ENCODE measurements around the gene CDC42SE2. TPM values are rescaled to one million over a fixed set of nuclear protein-coding genes. Genes with fewer than 3 reads are reported as not detected.
"Not testable (repeated sequence)": the region's sequence is repeated elsewhere in the genome, so short reads cannot be mapped to it uniquely, and the experiment has no call there.

The CDC42SE2 gene
- total RNA-seq, 2 experiments from 2014 or later: 100 to 102 TPM

DNA sequence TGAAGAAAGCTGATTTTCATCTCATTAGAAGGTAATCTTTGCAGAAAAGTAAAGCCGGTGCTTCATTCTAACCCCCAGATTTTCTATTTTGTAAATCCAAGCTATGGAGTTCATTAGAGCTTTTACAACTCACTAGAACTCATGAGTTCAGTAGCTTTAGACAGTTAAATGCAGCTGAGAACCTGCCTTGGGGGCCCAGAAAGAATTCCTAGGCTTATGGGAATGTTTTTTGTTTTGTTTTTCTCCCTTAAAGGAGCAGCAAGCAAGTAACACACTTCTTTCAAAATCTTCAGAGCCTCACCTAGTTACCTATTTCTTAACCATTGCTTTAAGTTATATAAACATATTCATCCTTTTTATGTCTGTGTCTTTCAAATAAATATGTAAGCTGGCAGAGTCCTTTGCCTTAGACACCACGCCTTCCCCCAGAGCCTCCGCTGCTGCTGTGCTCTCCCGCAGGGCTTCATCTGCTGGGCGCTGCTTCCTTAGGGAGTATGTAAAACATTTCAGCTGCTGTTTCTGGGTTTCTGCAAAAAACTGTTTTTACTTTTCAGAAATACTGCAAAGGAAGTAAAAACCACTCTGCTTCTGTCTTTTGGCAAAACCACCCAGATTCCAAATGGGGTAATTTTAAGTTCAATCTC is 132.9 kb downstream of the CDC42SE2 start:
- ChIA-PET POLR2A (interaction anchor here (0.7 to 2.8 kb wide), 10 partner anchors 8 to 142 kb away, joined by 3 to 11 read pairs (median 3); partner anchors contain the start of gene CDC42SE2), CTCF (interaction anchor here (0.9 to 5.6 kb wide), 6 partner anchors 8 to 131 kb away, joined by 3 to 38 read pairs (median 4); no protein-coding TSS in a partner anchor)
- peak overlapping the region; percentile 88 for H3K27ac Mint-ChIP-seq
- peak overlapping the region; percentile 43 for H3K4me3 Mint-ChIP-seq
- ATAC-seq (no peak), DNase-seq (no peak)
- peaks cover 10% of the 10 kb centered on the region for H3K9me3 Mint-ChIP-seq
- peaks cover 71% of the 10 kb centered on the region for H3K4me1 Mint-ChIP-seq (ENCODE audit: low read depth)
- intact Hi-C loops (cut with micrococcal nuclease): loop anchor here (2.0 kb wide), 1 partner anchor 18 kb away; no protein-coding TSS in a partner anchor
- TF ChIP-seq, protein P1, sequence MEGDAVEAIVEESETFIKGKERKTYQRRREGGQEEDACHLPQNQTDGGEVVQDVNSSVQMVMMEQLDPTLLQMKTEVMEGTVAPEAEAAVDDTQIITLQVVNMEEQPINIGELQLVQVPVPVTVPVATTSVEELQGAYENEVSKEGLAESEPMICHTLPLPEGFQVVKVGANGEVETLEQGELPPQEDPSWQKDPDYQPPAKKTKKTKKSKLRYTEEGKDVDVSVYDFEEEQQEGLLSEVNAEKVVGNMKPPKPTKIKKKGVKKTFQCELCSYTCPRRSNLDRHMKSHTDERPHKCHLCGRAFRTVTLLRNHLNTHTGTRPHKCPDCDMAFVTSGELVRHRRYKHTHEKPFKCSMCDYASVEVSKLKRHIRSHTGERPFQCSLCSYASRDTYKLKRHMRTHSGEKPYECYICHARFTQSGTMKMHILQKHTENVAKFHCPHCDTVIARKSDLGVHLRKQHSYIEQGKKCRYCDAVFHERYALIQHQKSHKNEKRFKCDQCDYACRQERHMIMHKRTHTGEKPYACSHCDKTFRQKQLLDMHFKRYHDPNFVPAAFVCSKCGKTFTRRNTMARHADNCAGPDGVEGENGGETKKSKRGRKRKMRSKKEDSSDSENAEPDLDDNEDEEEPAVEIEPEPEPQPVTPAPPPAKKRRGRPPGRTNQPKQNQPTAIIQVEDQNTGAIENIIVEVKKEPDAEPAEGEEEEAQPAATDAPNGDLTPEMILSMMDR (IDR thresholded peaks at IDR 0.05): no peak
- H3K27me3 Mint-ChIP-seq: no peaks in the 10 kb centered on the region
- peaks cover 75% of the 10 kb centered on the region for H3K36me3 Mint-ChIP-seq (ENCODE audit: low read depth)

DNA sequence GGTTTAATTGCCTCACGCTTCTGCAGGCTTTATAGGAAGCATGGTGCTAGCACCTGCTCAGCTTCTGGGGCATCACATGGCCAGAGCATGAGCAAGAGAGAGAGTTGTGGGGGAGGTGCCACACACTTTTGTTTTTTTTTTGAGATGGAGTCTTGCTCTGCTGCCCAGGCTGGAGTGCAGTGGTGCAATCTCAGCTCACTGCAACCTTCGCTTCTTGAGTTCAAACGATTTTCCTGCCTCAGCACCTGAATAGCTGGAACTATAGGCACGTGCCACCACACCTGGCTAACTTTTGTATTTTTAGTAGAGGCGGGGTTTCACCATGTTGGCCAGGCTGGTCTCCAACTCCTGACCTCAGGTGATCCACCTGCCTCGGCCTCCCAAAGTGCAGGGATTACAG is 135.2 kb downstream of the CDC42SE2 start:
- H3K4me1 Mint-ChIP-seq (ENCODE audit: low read depth): peaks cover 48% of the 10 kb centered on the region
- intact Hi-C loops (cut with micrococcal nuclease): not testable (repeated sequence)
- H3K27ac Mint-ChIP-seq: peak overlapping the region; percentile 57

DNA sequence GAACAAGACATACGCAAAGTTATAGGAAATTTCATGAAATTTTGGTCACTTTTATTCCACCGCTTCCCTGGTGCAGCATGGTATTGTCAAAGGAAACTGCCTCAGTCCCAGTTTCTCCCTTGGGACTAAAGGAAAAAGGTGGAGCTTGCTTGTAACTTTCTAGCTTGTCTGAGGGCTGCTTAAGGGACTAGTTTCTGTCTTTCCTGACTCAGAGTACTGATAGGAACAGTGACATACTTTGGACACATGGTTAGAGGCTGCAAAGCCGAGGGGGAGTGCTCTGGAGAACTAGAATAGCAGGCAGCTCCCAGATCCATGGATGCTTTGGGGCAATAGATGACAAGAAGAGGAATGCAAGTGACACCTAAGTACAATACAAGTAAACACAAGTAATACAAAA is 136.7 kb downstream of the CDC42SE2 start:
- TF ChIP-seq, protein P1 (IDR thresholded peaks at IDR 0.05): no peak
- ChIA-PET CTCF (no interaction called here), POLR2A (interaction anchor here (1.3 kb wide), 1 partner anchor 137 kb away, joined by 3 read pairs; the partner anchor contains the start of gene CDC42SE2)
- Mint-ChIP-seq H3K27ac (peak overlapping the region; percentile 50), H3K4me1 (ENCODE audit: low read depth) (peaks cover 37% of the 10 kb centered on the region), H3K36me3 (ENCODE audit: low read depth) (peaks cover 82% of the 10 kb centered on the region), H3K9me3 (peaks cover 23% of the 10 kb centered on the region), H3K4me3 (no peak overlapping the region), H3K27me3 (no peaks in the 10 kb centered on the region)
- ATAC-seq (no peak), DNase-seq (no peak)
- intact Hi-C loops (cut with micrococcal nuclease): no loop called here

More for the DNA sequence above, 135.2 kb downstream of the CDC42SE2 start:
- H3K27me3 Mint-ChIP-seq, CTCF ChIA-PET, DNase-seq, ATAC-seq, H3K4me3 Mint-ChIP-seq: not testable (repeated sequence)
- Mint-ChIP-seq H3K36me3 (ENCODE audit: low read depth) (peaks cover 79% of the 10 kb centered on the region), H3K9me3 (peaks cover 23% of the 10 kb centered on the region)
- POLR2A ChIA-PET: interaction anchor here (0.8 kb wide), 1 partner anchor 142 kb away, joined by 3 read pairs; no protein-coding TSS in a partner anchor

DNA sequence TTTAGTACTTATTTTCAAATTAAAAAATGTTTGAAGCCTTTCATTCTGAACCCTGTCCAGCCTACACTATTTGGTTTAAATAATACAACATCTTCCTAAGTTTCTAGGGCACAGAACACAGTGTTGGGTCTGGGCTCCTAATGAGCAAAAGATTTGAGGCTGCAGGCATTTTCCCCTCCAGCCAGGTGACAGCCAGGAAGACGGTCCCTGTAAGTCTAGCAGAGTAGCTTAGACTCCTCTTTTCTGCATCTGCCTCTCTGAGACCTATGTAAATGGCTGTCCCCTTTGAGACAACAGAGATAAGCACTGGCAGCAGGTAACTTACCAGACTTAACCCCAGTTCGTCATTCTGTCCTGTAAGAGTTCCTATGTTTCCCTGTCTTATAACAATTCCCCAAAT is 141.8 kb downstream of the CDC42SE2 start:
- CTCF ChIA-PET: interaction anchor here (0.9 to 1.2 kb wide), 2 partner anchors 10 to 240 kb away, joined by 3 to 6 read pairs; no protein-coding TSS in a partner anchor
- DNase-seq: no peak
- H3K36me3 Mint-ChIP-seq (ENCODE audit: low read depth): peaks cover 77% of the 10 kb centered on the region

DNA sequence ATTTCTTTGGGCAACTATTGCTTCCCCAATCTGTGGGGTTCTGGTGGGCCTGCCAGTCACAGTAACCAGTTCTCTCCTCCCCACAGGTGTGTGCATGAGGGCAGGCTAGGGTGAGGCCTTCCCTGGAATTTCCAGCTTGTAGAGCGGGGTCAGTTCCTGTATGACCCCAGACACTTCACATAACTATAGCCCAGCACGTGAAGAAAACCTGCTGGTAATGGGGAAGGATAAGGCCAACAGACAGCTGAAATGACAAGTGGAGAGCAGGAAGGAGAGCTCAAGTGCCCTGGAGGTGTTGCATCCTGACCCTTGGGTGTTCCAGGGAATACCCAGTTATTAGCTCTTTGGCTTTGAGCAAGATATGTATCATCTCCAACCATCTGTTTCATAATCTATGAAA is 142.2 kb downstream of the CDC42SE2 start:
- DNase-seq (no peak), ATAC-seq (no peak)
- ChIA-PET POLR2A (interaction anchor here (0.5 to 0.9 kb wide), 2 partner anchors 10 to 162 kb away, joined by 3 to 4 read pairs; no protein-coding TSS in a partner anchor), CTCF (interaction anchor here (1.2 kb wide), 1 partner anchor 10 kb away, joined by 6 read pairs; no protein-coding TSS in a partner anchor)
- Mint-ChIP-seq H3K27ac (peak overlapping the region; percentile 67), H3K9me3 (peaks cover 19% of the 10 kb centered on the region), H3K4me1 (ENCODE audit: low read depth) (peaks cover 9% of the 10 kb centered on the region), H3K4me3 (no peak overlapping the region), H3K27me3 (no peaks in the 10 kb centered on the region), H3K36me3 (ENCODE audit: low read depth) (peaks cover 77% of the 10 kb centered on the region)
- TF ChIP-seq, protein P1 (IDR thresholded peaks at IDR 0.05): no peak
- intact Hi-C loops (cut with micrococcal nuclease): no loop called here

More for the DNA sequence above, 141.8 kb downstream of the CDC42SE2 start:
- Mint-ChIP-seq H3K4me3 (no peak overlapping the region), H3K27me3 (no peaks in the 10 kb centered on the region), H3K27ac (peak overlapping the region; percentile 67), H3K4me1 (ENCODE audit: low read depth) (peaks cover 10% of the 10 kb centered on the region), H3K9me3 (peaks cover 20% of the 10 kb centered on the region)
- no peak for ATAC-seq
- POLR2A ChIA-PET: interaction anchor here (0.5 to 1.1 kb wide), 3 partner anchors 9 to 228 kb away, joined by 3 read pairs; no protein-coding TSS in a partner anchor
- TF ChIP-seq, protein P1 (IDR thresholded peaks at IDR 0.05): no peak
- intact Hi-C loops (cut with micrococcal nuclease): no loop called here

Measured in activated CD8-positive, alpha-beta T cell treated with anti-CD3 and anti-CD28 coated beads for 36 hours (primary cell).